ENCODE measurements around the gene SCO1. TPM values are rescaled to one million over a fixed set of nuclear protein-coding genes. Genes with fewer than 3 reads are reported as not detected.
A peak's percentile ranks its signal among the peaks of the same experiment; 100 is the strongest.
"Not testable (repeated sequence)": the region's sequence is repeated elsewhere in the genome, so short reads cannot be mapped to it uniquely, and the experiment has no call there.

Gene SCO1
- total and polyA plus RNA-seq, 9 donors: 22.2 to 26.8 (median 24.3) TPM

DNA sequence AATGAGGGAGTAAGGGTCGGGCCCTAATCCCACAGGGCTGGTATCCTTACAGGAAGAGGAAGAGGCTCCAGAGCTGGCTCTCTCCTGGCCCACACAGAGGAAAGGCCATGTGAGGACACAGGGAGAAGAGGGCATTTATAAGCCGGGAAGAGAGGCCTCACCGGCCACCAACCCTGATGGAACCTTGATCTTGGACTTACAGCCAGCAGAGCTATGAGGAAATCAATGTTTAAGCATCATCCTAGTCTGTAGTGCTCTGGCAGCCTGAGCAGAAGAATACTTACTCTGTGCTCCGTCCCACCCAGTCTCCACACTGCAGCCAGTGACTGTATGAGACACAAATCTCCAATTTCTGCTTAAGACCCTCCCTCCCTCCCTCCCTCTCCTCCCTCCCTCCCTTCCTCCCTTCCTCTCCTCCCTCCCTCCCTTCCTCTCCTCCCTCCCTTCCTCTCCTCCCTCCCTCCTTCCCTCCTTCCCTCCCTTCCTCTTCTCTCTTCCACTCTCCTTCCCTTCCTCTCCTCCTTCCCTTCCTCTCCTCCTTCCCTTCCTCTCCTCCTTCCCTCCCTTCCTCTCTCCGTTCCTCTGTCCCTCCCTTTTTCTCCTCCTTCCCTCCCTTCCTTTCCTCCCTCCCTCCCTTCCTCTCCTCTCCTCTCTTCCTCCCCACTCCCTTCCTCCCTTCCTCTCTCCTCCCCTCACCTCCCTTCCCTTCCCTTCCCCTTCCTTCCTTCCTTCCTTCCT lies 41.4 kb upstream of the SCO1 start:
- DNase-seq: peak; percentile 92
- Histone ChIP-seq H3K27ac (ENCODE audit: low read length) (no peak overlapping the region), H3K9me3 (replicated peaks; ENCODE audit: control insufficient read depth, low read depth, low read length) (no peaks in the 10 kb centered on the region), H3K4me1 (ENCODE audit: control insufficient read depth, insufficient read depth, low read length) (peaks cover 7% of the 10 kb centered on the region), H3K4me3 (ENCODE audit: low read length) (no peak overlapping the region), H3K27me3 (ENCODE audit: control insufficient read depth, insufficient read depth, low read length) (no peaks in the 10 kb centered on the region), H3K36me3 (ENCODE audit: control insufficient read depth, insufficient read depth, low read length) (no peaks in the 10 kb centered on the region)
- 9% methylated on average over 4 of the region's 5 CpGs for WGBS (ENCODE audit: insufficient coverage)

DNA sequence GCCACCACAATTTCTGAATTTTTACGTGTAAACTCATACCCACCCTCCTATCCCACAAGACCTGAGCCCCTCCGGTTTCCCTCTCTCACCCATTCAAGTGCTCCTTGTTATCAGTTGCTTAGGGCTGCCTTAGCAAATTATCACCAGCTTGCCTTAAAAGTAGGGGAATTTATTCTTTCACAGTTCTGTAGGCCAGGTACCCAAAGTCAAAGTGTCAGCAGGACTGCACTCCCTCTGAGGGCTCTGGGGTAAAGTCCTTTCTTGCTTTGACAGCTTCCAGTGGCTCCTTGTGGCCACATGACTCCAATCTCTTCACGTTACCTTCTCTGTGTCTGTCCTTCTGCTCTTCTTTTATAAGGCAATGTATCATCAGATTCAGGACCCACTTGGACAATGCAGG lies 40.4 kb upstream of the SCO1 start:
- Histone ChIP-seq H3K4me3 (ENCODE audit: low read length) (no peak overlapping the region), H3K27ac (ENCODE audit: low read length) (no peak overlapping the region), H3K27me3 (ENCODE audit: control insufficient read depth, insufficient read depth, low read length) (no peaks in the 10 kb centered on the region), H3K4me1 (ENCODE audit: control insufficient read depth, insufficient read depth, low read length) (peaks cover 7% of the 10 kb centered on the region), H3K36me3 (ENCODE audit: control insufficient read depth, insufficient read depth, low read length) (no peaks in the 10 kb centered on the region), H3K9me3 (replicated peaks; ENCODE audit: control insufficient read depth, low read depth, low read length) (no peaks in the 10 kb centered on the region)
- DNase-seq: no peak
- WGBS (ENCODE audit: insufficient coverage): 69% methylated on average over 3 of the region's 3 CpGs

DNA sequence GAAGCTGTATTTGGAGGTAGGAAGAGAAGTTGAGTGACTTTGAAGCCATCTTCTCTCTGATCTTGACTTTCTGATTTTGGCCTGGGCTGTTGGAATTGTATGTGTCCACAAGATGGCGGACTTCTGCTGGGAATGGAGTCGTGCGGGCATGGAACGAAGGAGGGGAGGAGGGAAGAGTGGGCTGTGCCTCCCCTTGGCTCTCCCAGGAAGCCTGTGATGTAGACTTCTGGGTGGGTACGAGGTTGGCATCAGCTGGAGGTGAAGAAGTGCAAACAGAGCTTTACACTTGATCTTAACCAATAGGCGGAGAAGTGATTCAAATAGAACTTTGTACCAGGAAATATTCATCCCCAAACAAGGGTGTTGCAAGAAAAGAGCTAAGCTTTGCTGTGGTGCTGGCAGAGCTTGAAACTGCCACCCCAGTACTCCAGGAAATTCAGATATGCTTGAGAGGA lies 39.9 kb upstream of the SCO1 start:
- no peaks in the 10 kb centered on the region for H3K27me3 ChIP-seq (ENCODE audit: control insufficient read depth, insufficient read depth, low read length)
- no peaks in the 10 kb centered on the region for H3K9me3 ChIP-seq (replicated peaks; ENCODE audit: control insufficient read depth, low read depth, low read length)
- H3K36me3 ChIP-seq (ENCODE audit: control insufficient read depth, insufficient read depth, low read length): no peaks in the 10 kb centered on the region
- 0% methylated on average over 1 of the region's 6 CpGs for WGBS (ENCODE audit: insufficient coverage)
- peak; percentile 80 for DNase-seq
- H3K4me1 ChIP-seq (ENCODE audit: control insufficient read depth, insufficient read depth, low read length): peaks cover 7% of the 10 kb centered on the region
- H3K4me3 ChIP-seq (ENCODE audit: low read length): no peak overlapping the region
- no peak overlapping the region for H3K27ac ChIP-seq (ENCODE audit: low read length)

DNA sequence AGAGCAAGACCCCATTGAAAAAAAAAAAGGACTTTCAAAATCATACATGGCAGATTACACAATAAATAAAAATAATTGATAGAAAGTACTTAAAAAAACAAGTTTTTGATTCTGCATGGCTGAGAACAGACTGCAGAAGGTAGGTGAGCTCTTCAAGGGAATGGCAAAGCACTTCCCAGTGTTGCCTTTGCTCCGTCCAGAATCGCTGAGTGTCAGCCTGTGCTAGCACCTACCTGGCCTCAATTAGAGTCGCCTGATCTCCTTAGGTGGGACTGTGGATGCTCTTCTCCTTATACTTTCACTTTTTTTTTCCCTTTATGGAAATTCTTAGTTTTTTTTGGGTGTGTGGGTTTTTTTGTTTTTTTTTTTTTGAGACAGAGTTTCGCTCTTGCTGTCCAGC lies 38.5 kb upstream of the SCO1 start:
- Histone ChIP-seq H3K4me1 (ENCODE audit: control insufficient read depth, insufficient read depth, low read length) (peaks cover 7% of the 10 kb centered on the region), H3K36me3 (ENCODE audit: control insufficient read depth, insufficient read depth, low read length) (no peaks in the 10 kb centered on the region), H3K27me3 (ENCODE audit: control insufficient read depth, insufficient read depth, low read length) (no peaks in the 10 kb centered on the region), H3K4me3 (ENCODE audit: low read length) (no peak overlapping the region), H3K27ac (ENCODE audit: low read length) (no peak overlapping the region), H3K9me3 (replicated peaks; ENCODE audit: control insufficient read depth, low read depth, low read length) (no peaks in the 10 kb centered on the region)
- no CpG with 5 or more reads among the region's 4 CpGs for WGBS (ENCODE audit: insufficient coverage)
- no peak for DNase-seq

DNA sequence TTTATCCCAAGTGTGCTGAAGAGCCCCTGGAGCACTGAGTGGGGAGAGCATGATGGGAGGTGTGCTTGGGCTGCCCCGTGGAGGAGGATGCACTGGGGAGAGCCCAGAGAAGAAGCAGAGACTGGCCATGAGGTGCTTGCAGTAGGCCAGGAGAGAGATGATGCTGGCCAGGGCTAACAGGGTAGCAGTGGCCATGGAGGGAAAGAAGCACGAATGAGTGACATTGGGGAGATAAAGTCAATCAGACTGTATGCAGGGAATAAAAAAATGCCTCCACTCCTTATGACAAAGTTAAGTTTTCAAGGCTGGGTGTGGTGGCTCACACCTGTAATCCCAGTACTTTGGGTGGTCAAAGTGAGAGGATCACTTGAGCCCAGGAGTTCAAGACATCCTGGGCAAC lies 37.9 kb upstream of the SCO1 start:
- H3K9me3 ChIP-seq (replicated peaks; ENCODE audit: control insufficient read depth, low read depth, low read length): no peaks in the 10 kb centered on the region
- no peak for DNase-seq
- no peaks in the 10 kb centered on the region for H3K27me3 ChIP-seq (ENCODE audit: control insufficient read depth, insufficient read depth, low read length)
- no peak overlapping the region for H3K27ac ChIP-seq (ENCODE audit: low read length)
- H3K4me3 ChIP-seq (ENCODE audit: low read length): no peak overlapping the region
- 50% methylated on average over 1 of the region's 2 CpGs for WGBS (ENCODE audit: insufficient coverage)
- H3K36me3 ChIP-seq (ENCODE audit: control insufficient read depth, insufficient read depth, low read length): no peaks in the 10 kb centered on the region
- H3K4me1 ChIP-seq (ENCODE audit: control insufficient read depth, insufficient read depth, low read length): peaks cover 9% of the 10 kb centered on the region

DNA sequence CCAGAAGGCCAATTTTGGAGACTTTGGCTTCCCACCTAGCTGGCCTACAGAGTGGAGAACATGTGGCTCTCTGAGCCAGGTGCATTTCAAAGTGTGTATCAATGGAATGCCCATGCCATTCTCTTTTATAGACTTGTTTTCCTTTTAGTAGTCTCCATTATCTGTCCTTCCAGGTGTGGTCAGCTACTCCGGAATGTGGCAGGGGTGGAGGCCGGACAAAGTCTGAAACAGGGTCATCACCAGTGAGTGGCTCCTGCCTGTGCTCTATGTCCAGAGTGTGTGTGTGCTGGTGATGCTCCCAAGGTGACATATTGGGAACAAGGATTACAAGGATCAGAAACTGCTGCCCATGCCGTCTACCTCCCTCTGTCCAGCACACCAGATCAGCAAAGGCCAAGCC lies 36.3 kb upstream of the SCO1 start:
- Histone ChIP-seq H3K4me1 (ENCODE audit: control insufficient read depth, insufficient read depth, low read length) (peaks cover 14% of the 10 kb centered on the region), H3K9me3 (replicated peaks; ENCODE audit: control insufficient read depth, low read depth, low read length) (no peaks in the 10 kb centered on the region), H3K36me3 (ENCODE audit: control insufficient read depth, insufficient read depth, low read length) (no peaks in the 10 kb centered on the region), H3K27ac (ENCODE audit: low read length) (no peak overlapping the region), H3K27me3 (ENCODE audit: control insufficient read depth, insufficient read depth, low read length) (no peaks in the 10 kb centered on the region), H3K4me3 (ENCODE audit: low read length) (no peak overlapping the region)
- no peak for DNase-seq
- WGBS (ENCODE audit: insufficient coverage): 60% methylated on average over 1 of the region's 3 CpGs

DNA sequence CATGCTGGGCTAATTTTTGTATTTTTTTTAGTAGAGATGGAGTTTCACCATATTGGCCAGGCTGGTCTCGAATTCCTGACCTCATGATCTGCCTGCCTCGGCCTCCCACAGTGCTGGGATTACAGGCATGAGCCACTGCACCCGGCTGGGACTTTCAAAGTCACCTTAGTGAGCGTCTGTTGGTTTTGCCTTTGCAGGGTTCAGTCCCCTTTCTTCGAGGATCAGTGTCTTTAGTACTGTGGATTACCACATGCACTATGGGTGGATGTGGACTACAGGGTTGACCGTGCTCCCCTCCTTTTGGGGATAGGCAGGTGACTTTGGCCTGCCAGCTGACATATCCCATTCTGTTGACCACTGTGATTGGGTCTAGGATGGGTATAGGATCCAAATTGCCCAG lies 34.8 kb upstream of the SCO1 start:
- not testable (repeated sequence) for H3K27me3 ChIP-seq (ENCODE audit: control insufficient read depth, insufficient read depth, low read length); H3K4me3 ChIP-seq (ENCODE audit: low read length); H3K27ac ChIP-seq (ENCODE audit: low read length); H3K9me3 ChIP-seq (replicated peaks; ENCODE audit: control insufficient read depth, low read depth, low read length); DNase-seq; H3K36me3 ChIP-seq (ENCODE audit: control insufficient read depth, insufficient read depth, low read length)
- WGBS (ENCODE audit: insufficient coverage): 83% methylated on average over 5 of the region's 6 CpGs
- H3K4me1 ChIP-seq (ENCODE audit: control insufficient read depth, insufficient read depth, low read length): peaks cover 10% of the 10 kb centered on the region

DNA sequence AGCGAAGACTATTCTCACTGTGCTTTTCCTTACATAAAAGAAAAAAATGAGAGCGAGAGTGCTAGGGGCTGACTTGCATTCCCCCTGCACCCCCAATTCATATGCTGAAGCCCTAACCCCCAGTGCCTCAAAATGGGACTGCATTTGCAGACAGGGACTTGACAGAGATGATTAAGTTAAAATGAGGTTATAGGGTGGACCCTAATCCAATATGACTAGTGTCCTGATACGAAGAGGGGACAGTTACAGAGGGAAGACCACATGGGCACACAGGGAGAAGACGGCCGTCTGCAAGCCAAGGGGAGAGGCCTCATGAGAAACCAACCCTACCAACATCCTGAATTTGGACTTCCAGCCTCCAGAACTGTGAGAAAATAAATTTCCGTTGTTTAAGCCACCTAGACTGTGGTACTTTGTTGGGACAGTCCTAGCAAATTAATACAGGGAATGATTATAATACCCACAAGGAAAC lies 34.1 kb upstream of the SCO1 start:
- Histone ChIP-seq H3K36me3 (ENCODE audit: control insufficient read depth, insufficient read depth, low read length) (peaks cover 3% of the 10 kb centered on the region), H3K27me3 (ENCODE audit: control insufficient read depth, insufficient read depth, low read length) (no peaks in the 10 kb centered on the region), H3K4me3 (ENCODE audit: low read length) (no peak overlapping the region), H3K27ac (ENCODE audit: low read length) (no peak overlapping the region), H3K9me3 (replicated peaks; ENCODE audit: control insufficient read depth, low read depth, low read length) (no peaks in the 10 kb centered on the region), H3K4me1 (ENCODE audit: control insufficient read depth, insufficient read depth, low read length) (peaks cover 10% of the 10 kb centered on the region)
- WGBS (ENCODE audit: insufficient coverage): no CpG with 5 or more reads among the region's 6 CpGs
- DNase-seq: no peak

DNA sequence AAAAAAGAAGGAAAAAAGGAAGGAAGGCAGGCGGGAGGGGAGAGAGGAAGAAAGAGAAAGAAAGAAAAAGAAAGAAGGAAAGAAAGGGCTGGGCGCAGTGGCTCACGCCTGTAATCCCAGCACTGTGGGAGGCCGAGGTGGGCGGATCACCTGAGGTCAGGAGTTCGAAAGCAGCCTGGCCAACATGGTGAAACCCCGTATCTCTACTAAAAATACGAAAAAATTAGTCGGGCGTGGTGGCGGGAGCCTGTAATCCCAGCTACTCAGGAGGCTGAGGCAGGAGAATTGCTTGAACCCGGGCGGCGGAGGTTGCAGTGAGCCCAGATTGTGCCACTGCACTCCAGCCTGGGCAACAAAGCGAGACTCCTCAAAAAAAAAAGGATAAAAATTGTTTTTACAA lies 32.9 kb upstream of the SCO1 start:
- H3K36me3 ChIP-seq (ENCODE audit: control insufficient read depth, insufficient read depth, low read length): peaks cover 13% of the 10 kb centered on the region
- peaks cover 10% of the 10 kb centered on the region for H3K4me1 ChIP-seq (ENCODE audit: control insufficient read depth, insufficient read depth, low read length)
- peak overlapping the region; percentile 88 for H3K27ac ChIP-seq (ENCODE audit: low read length)
- not testable (repeated sequence) for H3K9me3 ChIP-seq (replicated peaks; ENCODE audit: control insufficient read depth, low read depth, low read length); DNase-seq; H3K27me3 ChIP-seq (ENCODE audit: control insufficient read depth, insufficient read depth, low read length)
- peak overlapping the region; percentile 72 for H3K4me3 ChIP-seq (ENCODE audit: low read length)
- 4% methylated on average over 9 of the region's 15 CpGs for WGBS (ENCODE audit: insufficient coverage)

DNA sequence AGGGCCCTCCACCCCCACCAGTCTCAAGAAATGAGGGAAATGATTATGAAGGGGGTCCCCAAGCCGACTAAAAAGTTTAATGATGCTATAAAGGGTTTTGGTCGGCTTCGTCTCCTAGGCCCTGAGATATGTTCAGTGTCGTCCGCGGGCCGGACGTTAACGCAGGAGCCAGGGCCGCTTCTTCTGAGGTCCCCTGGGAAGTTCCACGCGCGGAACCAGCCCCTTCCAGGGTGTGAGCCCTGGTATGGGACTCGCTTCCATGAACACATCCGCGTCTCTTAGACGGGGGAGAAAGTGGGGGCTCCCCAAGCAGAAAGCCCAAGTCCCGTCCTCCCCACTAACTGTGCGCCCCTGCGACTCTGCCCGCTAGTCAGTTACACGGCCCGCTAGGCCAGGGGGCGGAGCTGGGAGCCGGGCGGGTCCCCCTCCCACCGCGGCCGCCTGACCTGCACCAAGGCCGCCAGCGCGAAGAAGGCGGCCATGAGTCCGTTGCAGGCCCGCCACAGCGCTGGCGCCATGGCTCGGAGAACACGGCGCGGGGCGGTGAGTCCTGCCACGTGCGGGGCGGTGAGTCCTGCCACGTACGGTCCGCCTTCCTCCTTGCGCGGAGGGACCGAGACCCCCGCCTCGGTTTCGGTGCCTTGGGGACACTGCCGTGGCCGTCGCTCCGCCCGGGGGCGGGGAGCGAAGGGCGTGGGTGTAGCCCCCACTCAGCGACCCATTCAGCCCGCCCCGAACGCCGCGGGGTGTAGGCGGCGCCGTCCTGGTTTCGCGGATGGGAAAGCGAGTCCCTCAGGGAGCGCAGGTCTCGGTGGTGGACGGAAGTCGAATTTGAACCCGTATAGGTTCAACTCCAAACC lies 32.2 kb upstream of the SCO1 start, which contains the start of gene TMEM220:
TSS of gene TMEM220 (minus strand) at position 690 of the 860 bp plus-strand sequence. CDS start at position 518, 172 bp downstream.
- H3K27ac ChIP-seq (ENCODE audit: low read length): peak within 1 kb of the TSS; percentile 88
- peaks cover 20% of the 10 kb centered on the region for H3K36me3 ChIP-seq (ENCODE audit: control insufficient read depth, insufficient read depth, low read length)
- WGBS (ENCODE audit: insufficient coverage): under 1% methylated on average over 49 of the region's 79 CpGs
- DNase-seq: peak; percentile 93
- peak within 1 kb of the TSS; percentile 72 for H3K4me3 ChIP-seq (ENCODE audit: low read length)
- peaks cover 10% of the 10 kb centered on the region for H3K4me1 ChIP-seq (ENCODE audit: control insufficient read depth, insufficient read depth, low read length)
- H3K9me3 ChIP-seq (replicated peaks; ENCODE audit: control insufficient read depth, low read depth, low read length): no peaks in the 10 kb centered on the region
- H3K27me3 ChIP-seq (ENCODE audit: control insufficient read depth, insufficient read depth, low read length): no peaks in the 10 kb centered on the region
